GM12864 (cell line): ENCODE measurements around the gene LUC7L2.

Experiments
- DNase-seq: peaks from one replicate; pipeline ENCODE4 v3.0.0-alpha.2; 2011; ENCODE audit warnings: low read depth
- H3K4me3 ChIP-seq: 2 replicates; pipeline ENCODE4 v1.5.1; 2011; ENCODE audit warnings: mild to moderate bottlenecking, low read depth, low read length, control low read depth
- CTCF ChIP-seq: IDR thresholded peaks from 2 replicates; pipeline ENCODE4 v1.5.1; 2011; ENCODE audit warnings: low read depth, mild to moderate bottlenecking, moderate library complexity, low read length, control low read depth, inconsistent platforms; ENCODE audit errors: missing control alignments

LUC7L2 gene

GRCh38 chr7:139384611-139385010 lies 24.9 kb downstream of the LUC7L2 start:
- no peak for TF ChIP-seq CTCF
- no peak for DNase-seq
- no peak overlapping the region for H3K4me3 ChIP-seq

DNA sequence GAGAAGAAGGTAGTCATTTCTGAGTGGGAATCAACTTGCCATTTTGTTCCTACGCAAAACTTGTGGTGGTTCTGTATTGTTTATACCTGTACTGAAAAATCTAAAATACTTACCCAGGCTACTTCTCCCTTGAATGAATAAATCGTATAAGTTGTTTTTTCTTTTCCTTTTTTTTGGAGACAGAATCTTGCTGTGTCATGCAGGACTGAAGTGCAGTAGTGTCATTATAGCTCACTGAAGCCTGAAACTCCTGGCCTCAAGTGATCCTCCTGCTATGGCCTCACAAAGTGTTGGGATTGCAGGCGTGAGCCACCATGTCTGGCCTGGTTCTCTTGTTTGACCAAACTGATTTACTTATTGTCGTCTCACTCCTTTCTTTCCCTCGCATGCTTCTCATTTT lies 27.9 kb downstream of the LUC7L2 start:
- DNase-seq: no peak
- TF ChIP-seq CTCF: no peak
- no peak overlapping the region for H3K4me3 ChIP-seq

- H3K4me3 ChIP-seq: no peak overlapping the region
- DNase-seq: no peak
- no peak for TF ChIP-seq CTCF
Observed at GRCh38 chr7:139389091-139389490, 29.4 kb downstream of the LUC7L2 start.

DNA sequence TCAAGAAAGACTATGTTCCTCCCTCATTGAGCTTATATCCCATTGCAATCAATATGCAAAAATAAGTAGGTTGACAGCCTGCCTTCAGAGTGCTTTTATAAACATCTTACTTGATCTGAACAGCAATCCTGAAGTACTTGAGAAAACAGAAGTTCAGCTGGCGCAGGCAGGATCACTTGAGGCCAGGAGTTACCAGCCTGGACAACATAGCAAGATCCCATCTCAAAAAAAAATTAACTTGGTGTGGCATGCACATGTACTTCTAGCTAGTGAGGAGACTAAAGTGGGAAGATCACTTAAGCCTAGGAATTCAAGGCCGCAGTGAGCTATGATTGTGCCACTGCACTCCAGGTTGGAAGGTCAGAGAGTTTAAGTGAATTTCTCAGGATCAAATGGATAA lies 30.1 kb downstream of the LUC7L2 start:
- DNase-seq: no peak
- no peak overlapping the region for H3K4me3 ChIP-seq
- no peak for TF ChIP-seq CTCF

DNA sequence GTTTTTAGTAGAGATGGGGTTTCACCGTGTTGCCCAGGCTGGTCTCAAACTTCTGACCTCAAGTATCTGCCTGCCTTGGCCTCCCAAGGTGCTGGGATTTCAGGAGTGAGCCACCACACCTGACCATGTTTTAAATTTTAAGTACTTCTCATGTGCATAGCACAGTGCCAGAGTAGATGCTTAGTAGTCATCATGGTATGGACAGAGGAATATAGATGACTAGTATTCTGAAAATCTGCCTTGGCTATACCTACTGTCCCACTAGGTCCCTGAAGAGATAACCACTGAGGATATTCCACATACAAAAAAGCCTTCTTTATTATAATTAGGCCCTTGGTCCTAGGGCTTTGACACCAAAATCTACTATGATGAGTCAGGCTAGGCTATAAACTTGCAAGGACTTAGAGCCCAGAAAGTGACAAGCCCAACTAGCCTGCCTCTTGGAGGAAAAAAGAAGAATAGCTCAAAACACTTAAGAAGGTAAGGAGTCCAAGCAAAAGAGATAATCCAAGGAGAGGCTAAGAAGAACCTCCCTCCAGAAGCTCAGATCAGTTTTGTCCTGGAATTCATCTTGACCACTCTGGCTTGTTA lies 34.0 kb downstream of the LUC7L2 start:
- no peak overlapping the region for H3K4me3 ChIP-seq
- no peak for DNase-seq

GRCh38 chr7:139394540-139394939 lies 34.8 kb downstream of the LUC7L2 start:
- no peak for TF ChIP-seq CTCF
- DNase-seq: no peak
- H3K4me3 ChIP-seq: no peak overlapping the region

More for the DNA sequence above, 34.0 kb downstream of the LUC7L2 start:
- no peak for TF ChIP-seq CTCF

GRCh38 chr7:139396323-139396951 lies 36.7 kb downstream of the LUC7L2 start:
- H3K4me3 ChIP-seq: no peak overlapping the region
- DNase-seq: no peak
- no peak for TF ChIP-seq CTCF
